Measurements from ENCODE around the gene WDSUB1. TPM values are rescaled to one million over a fixed set of nuclear protein-coding genes. Genes with fewer than 3 reads are reported as not detected.
A peak's percentile ranks its signal among the peaks of the same experiment; 100 is the strongest.

Gene WDSUB1
- 5.7 TPM for polyA plus RNA-seq (2012; ENCODE audit: low read depth, missing spikeins)

GRCh38 chr2:159285929-159286708, at the start of gene WDSUB1:
Gene WDSUB1 (minus strand): TSS chr2:159286703. CDS start chr2:159283069, 3,634 bp downstream.
- TF ChIP-seq TAF1 (IDR thresholded peaks at IDR 0.05; ENCODE audit: low read depth, low read length) (no peak), PAX5 (IDR thresholded peaks at IDR 0.05; ENCODE audit: insufficient read depth, low read length, severe bottlenecking) (no peak), SPI1 (IDR thresholded peaks at IDR 0.05; ENCODE audit: low read depth, low read length) (no peak), POLR2A (IDR thresholded peaks at IDR 0.05; ENCODE audit: low read depth, low read length) (no peak), POU2F2 (IDR thresholded peaks at IDR 0.05; ENCODE audit: low read depth, low read length) (no peak), POLR2AphosphoS5 (IDR thresholded peaks at IDR 0.05; ENCODE audit: low read depth, low read length) (no peak)
- DNase-seq (ENCODE audit: insufficient read length, low spot score) (peak; percentile 15), FAIRE-seq (no peak)

GRCh38 chr2:159326569-159327255, 40.2 kb upstream of the WDSUB1 start:
- FAIRE-seq (no peak), DNase-seq (ENCODE audit: insufficient read length, low spot score) (no peak)
- TF ChIP-seq PAX5 (IDR thresholded peaks at IDR 0.05; ENCODE audit: insufficient read depth, low read length, severe bottlenecking) (no peak), SPI1 (IDR thresholded peaks at IDR 0.05; ENCODE audit: low read depth, low read length) (no peak), TAF1 (IDR thresholded peaks at IDR 0.05; ENCODE audit: low read depth, low read length) (no peak), POU2F2 (IDR thresholded peaks at IDR 0.05; ENCODE audit: low read depth, low read length) (no peak), POLR2A (IDR thresholded peaks at IDR 0.05; ENCODE audit: low read depth, low read length) (no peak), POLR2AphosphoS5 (IDR thresholded peaks at IDR 0.05; ENCODE audit: low read depth, low read length) (no peak)

- FAIRE-seq = no peak
- no peak for TF ChIP-seq POU2F2 (IDR thresholded peaks at IDR 0.05; ENCODE audit: low read depth, low read length)
- no peak for TF ChIP-seq POLR2AphosphoS5 (IDR thresholded peaks at IDR 0.05; ENCODE audit: low read depth, low read length)
- no peak for TF ChIP-seq PAX5 (IDR thresholded peaks at IDR 0.05; ENCODE audit: insufficient read depth, low read length, severe bottlenecking)
- no peak for TF ChIP-seq TAF1 (IDR thresholded peaks at IDR 0.05; ENCODE audit: low read depth, low read length)
- no peak for TF ChIP-seq SPI1 (IDR thresholded peaks at IDR 0.05; ENCODE audit: low read depth, low read length)
- TF ChIP-seq POLR2A (IDR thresholded peaks at IDR 0.05; ENCODE audit: low read depth, low read length) = no peak
- DNase-seq (ENCODE audit: insufficient read length, low spot score) = no peak
Measured at GRCh38 chr2:159322419-159322818, 35.9 kb upstream of the WDSUB1 start.

- DNase-seq (ENCODE audit: insufficient read length, low spot score) (no peak), FAIRE-seq (no peak)
- TF ChIP-seq PAX5 (IDR thresholded peaks at IDR 0.05; ENCODE audit: insufficient read depth, low read length, severe bottlenecking) (no peak), POLR2A (IDR thresholded peaks at IDR 0.05; ENCODE audit: low read depth, low read length) (no peak)
Measured at GRCh38 chr2:159317392-159318088, 31.0 kb upstream of the WDSUB1 start.

GRCh38 chr2:159307942-159308341, 21.4 kb upstream of the WDSUB1 start:
- TF ChIP-seq TAF1 (IDR thresholded peaks at IDR 0.05; ENCODE audit: low read depth, low read length) (no peak), POU2F2 (IDR thresholded peaks at IDR 0.05; ENCODE audit: low read depth, low read length) (no peak), SPI1 (IDR thresholded peaks at IDR 0.05; ENCODE audit: low read depth, low read length) (no peak), POLR2A (IDR thresholded peaks at IDR 0.05; ENCODE audit: low read depth, low read length) (no peak), POLR2AphosphoS5 (IDR thresholded peaks at IDR 0.05; ENCODE audit: low read depth, low read length) (no peak), PAX5 (IDR thresholded peaks at IDR 0.05; ENCODE audit: insufficient read depth, low read length, severe bottlenecking) (no peak)
- FAIRE-seq (no peak), DNase-seq (ENCODE audit: insufficient read length, low spot score) (no peak)

- FAIRE-seq (no peak), DNase-seq (ENCODE audit: insufficient read length, low spot score) (no peak)
- TF ChIP-seq POLR2A (IDR thresholded peaks at IDR 0.05; ENCODE audit: low read depth, low read length) (no peak), POU2F2 (IDR thresholded peaks at IDR 0.05; ENCODE audit: low read depth, low read length) (no peak), PAX5 (IDR thresholded peaks at IDR 0.05; ENCODE audit: insufficient read depth, low read length, severe bottlenecking) (no peak), TAF1 (IDR thresholded peaks at IDR 0.05; ENCODE audit: low read depth, low read length) (no peak)
Measured at GRCh38 chr2:159300586-159300985, 14.1 kb upstream of the WDSUB1 start.

GRCh38 chr2:159298967-159299366, 12.5 kb upstream of the WDSUB1 start:
- FAIRE-seq = no peak

GRCh38 chr2:159297042-159297707, 10.7 kb upstream of the WDSUB1 start:
- FAIRE-seq (no peak), DNase-seq (ENCODE audit: insufficient read length, low spot score) (no peak)
- TF ChIP-seq POU2F2 (IDR thresholded peaks at IDR 0.05; ENCODE audit: low read depth, low read length) (no peak), POLR2AphosphoS5 (IDR thresholded peaks at IDR 0.05; ENCODE audit: low read depth, low read length) (no peak), SPI1 (IDR thresholded peaks at IDR 0.05; ENCODE audit: low read depth, low read length) (no peak), TAF1 (IDR thresholded peaks at IDR 0.05; ENCODE audit: low read depth, low read length) (no peak)

More at GRCh38 chr2:159298967-159299366, 12.5 kb upstream of the WDSUB1 start:
- DNase-seq (ENCODE audit: insufficient read length, low spot score) = no peak
- TF ChIP-seq SPI1 (IDR thresholded peaks at IDR 0.05; ENCODE audit: low read depth, low read length) = no peak
- TF ChIP-seq PAX5 (IDR thresholded peaks at IDR 0.05; ENCODE audit: insufficient read depth, low read length, severe bottlenecking) = no peak
- no peak for TF ChIP-seq POLR2A (IDR thresholded peaks at IDR 0.05; ENCODE audit: low read depth, low read length)
- no peak for TF ChIP-seq POU2F2 (IDR thresholded peaks at IDR 0.05; ENCODE audit: low read depth, low read length)
- no peak for TF ChIP-seq POLR2AphosphoS5 (IDR thresholded peaks at IDR 0.05; ENCODE audit: low read depth, low read length)
- TF ChIP-seq TAF1 (IDR thresholded peaks at IDR 0.05; ENCODE audit: low read depth, low read length) = no peak

- no peak for TF ChIP-seq POLR2A (IDR thresholded peaks at IDR 0.05; ENCODE audit: low read depth, low read length)
- TF ChIP-seq POLR2AphosphoS5 (IDR thresholded peaks at IDR 0.05; ENCODE audit: low read depth, low read length) = no peak
- no peak for TF ChIP-seq POU2F2 (IDR thresholded peaks at IDR 0.05; ENCODE audit: low read depth, low read length)
- TF ChIP-seq PAX5 (IDR thresholded peaks at IDR 0.05; ENCODE audit: insufficient read depth, low read length, severe bottlenecking) = no peak
- no peak for TF ChIP-seq SPI1 (IDR thresholded peaks at IDR 0.05; ENCODE audit: low read depth, low read length)
- TF ChIP-seq TAF1 (IDR thresholded peaks at IDR 0.05; ENCODE audit: low read depth, low read length) = no peak
- FAIRE-seq = no peak
- no peak for DNase-seq (ENCODE audit: insufficient read length, low spot score)
Measured at GRCh38 chr2:159292157-159292556, 5.7 kb upstream of the WDSUB1 start.
